GM18520 (cell line): ENCODE results near the gene TYROBP.
A peak's percentile ranks its signal among the peaks of the same experiment; 100 is the strongest.
"Not testable (repeated sequence)": the region's sequence is repeated elsewhere in the genome, so short reads cannot be mapped to it uniquely, and the experiment has no call there.

Experiments used
- ATAC-seq: cut with Tn5 transposase; IDR thresholded peaks from one replicate; pipeline ENCODE4 v1.9.1; 2021; ENCODE audit not compliant: unreplicated experiment

The TYROBP gene

GRCh38 chr19:35874392-35874930 is 33.6 kb downstream of the TYROBP start:
- no peak for ATAC-seq

GRCh38 chr19:35872180-35872579 is 35.9 kb downstream of the TYROBP start:
- ATAC-seq: no peak

DNA sequence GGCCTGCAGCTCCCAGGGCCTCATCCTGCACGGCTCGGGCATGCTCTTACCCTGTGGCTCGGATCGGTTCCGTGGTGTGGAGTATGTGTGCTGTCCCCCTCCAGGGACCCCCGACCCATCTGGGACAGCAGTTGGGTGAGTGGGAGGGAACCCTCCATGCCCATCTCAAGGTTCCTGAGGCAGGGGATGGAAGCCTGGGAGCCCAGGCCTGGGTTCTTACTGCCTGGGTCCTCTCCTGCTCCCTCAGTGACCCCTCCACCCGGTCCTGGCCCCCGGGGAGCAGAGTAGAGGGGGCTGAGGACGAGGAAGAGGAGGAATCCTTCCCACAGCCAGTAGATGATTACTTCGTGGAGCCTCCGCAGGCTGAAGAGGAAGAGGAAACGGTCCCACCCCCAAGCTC is 36.5 kb downstream of the TYROBP start:
- ATAC-seq: no peak

GRCh38 chr19:35870798-35871197 is 37.3 kb downstream of the TYROBP start:
- no peak for ATAC-seq

DNA sequence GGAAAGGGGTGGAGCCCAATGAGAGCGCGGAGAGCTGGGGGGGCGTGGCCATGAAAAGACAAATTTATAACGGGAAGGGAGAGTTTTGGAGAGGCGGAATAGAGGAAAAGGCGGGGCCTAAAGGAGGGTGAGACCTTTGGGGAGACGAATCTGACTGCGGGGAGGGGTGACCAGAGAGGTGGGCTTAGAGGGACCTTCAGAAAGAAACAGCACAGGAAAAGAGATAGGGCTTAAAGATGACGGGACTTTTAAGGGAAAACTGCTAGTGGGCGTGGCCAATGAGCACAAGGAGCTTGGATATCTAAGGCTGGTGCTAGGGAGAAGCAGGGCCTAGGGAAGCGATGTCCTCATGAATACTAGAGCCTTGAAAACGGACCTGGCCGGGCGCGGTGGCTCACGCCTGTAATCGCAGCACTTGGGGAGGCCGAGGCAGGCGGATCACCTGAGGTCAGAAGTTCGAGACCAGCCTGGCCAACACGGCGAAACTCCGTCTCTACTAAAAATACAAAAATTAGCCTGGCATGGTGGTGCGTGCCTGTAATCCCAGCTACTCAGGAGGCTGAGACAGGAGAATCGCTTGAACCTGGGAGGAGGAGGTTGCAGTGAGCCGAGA is 37.9 kb downstream of the TYROBP start:
- not testable (repeated sequence) for ATAC-seq

DNA sequence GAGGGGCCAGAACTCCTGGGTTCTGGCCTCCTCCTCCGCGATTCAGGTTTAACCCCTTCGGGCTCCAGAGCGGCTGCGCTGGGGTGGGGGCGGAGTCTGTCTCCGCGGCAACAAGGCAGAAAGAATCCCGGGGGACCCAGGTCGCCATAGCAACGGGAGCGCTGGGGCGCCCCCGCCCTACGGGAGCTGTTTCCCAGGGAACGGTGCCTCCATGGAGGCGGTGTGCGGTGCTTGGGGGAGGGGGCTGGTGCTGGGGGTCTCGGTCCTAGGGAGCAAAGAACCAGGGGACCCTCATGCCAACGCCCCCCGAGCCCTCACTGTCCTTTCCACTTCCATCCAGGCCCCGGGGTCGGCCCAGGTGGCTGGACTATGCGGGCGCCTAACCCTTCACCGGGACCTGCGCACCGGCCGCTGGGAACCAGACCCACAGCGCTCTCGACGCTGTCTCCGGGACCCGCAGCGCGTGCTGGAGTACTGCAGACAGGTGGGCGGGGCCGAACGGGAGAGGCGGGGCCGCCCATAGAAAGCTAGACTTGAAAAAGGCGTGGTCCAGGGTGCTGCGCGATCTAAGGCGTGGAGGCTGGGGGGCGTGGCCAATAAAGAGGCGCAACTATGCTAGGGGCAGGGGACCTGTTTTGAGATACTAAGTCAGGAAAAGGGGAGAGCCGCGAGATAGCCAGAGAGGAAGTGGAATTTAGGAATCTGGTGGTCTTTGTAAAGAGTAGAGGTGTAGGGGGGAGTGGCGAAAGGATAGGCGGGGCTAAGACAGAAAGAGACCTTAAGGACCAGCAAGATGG is 38.6 kb downstream of the TYROBP start:
- no peak for ATAC-seq

DNA sequence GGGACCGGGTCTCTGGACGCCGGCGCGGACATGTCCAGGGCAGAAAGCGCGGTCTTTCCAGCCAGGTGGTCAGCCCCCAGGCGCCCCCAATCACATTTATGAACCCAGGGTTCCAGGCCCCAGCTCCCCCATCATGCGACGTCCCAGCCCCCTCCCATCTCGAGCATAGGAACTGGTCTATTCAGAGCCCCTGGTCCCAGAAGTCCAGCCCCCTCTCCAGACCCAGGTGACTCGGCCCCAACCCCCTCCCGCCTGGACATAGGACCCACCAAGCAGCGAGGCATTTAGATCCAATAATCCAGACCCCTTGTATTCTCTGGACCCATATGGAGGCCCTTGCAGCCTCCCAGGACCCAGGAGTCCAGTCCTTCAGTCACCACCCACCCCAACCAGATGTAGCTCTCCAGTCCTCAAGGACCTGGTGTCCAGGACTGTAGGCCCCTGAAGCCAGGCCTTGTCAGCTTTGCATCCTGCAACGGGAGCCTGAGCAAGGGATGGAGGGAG is 39.2 kb downstream of the TYROBP start:
- ATAC-seq: no peak

- ATAC-seq: peak; percentile 43
Measured at GRCh38 chr19:35868172-35868822, 39.8 kb downstream of the TYROBP start, which contains the start of gene APLP1. Gene APLP1 (plus strand): TSS chr19:35868574. CDS start chr19:35868637, 63 bp downstream.

DNA sequence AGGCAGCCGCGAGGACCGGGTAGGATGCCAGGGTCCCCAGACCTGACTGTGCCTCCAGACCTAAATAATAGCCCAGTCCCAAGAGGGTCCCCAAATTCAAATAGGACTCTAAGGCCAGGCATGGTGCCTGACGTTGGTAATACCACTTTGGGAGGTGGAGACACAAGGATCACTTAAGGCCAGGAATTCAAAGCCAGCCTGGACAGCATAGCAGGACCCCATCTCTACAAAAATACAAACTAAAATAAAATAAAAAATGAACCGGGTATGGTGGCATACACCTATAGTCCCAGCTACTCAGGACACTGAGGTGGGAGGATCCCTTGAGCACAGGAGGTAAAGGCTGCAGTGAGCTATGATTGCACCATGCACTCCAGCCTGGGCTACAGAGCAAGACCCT is 45.1 kb downstream of the TYROBP start:
- no peak for ATAC-seq

DNA sequence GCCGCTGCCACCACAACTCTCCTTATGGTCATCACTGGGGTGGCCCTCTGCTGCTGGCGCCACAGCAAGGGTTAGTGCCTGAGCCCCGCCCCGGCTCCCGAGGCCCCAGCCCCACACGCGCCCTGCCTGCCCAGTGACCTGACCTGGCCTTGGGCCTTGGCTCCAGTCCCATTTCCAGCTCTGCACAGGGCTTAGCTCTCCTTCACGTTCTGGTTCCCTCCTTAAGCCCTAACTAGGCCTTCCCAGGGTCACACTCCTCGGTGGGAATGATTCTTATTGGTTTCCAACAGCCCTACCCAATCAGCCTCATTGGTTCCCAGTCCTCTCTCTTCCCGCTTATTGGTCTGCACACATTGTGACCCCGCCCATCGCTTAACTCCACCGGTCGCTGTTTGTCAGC is 45.6 kb downstream of the TYROBP start:
- ATAC-seq: no peak

DNA sequence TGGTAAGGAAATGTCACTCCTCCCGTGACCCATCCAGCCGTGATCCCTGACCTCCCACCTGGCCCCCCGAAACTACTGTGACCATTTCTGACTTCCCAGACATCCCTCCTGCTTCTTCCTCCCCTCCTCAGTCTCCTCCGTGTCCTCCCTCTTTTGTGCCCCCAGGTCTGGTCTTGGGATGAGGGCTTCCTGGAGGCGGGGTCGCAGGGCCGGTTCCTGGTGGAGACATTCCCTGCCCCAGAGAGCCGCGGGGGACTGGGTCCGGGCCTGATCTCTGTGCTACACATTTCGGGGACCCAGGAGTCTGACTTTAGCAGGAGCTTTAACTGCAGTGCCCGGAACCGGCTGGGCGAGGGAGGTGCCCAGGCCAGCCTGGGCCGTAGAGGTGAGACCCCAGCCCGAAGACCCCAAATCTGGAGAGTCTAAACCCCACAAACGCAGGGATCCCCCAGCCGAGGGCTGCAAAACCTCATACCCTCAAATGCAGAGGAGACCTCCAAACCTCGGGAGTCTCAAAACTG is 46.4 kb downstream of the TYROBP start:
- no peak for ATAC-seq

GRCh38 chr19:35860818-35861639 is 47.1 kb downstream of the TYROBP start:
- no peak for ATAC-seq

DNA sequence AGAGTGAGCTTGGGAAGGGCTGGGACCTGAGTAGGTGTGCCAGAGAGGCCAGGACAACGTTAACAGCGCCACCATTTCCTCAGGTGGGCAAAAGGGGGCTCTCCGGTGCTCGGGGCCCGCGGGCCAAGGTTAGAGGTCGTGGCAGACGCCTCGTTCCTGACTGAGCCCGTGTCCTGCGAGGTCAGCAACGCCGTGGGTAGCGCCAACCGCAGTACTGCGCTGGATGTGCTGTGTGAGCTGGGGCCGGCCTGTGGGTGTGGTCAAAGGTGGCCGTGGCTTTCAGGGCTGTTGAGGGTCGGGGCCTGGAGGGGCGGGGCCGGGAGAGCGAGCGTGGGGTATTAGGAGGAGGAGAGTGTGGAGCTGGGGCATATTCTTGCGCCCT is 47.7 kb downstream of the TYROBP start:
- no peak for ATAC-seq

DNA sequence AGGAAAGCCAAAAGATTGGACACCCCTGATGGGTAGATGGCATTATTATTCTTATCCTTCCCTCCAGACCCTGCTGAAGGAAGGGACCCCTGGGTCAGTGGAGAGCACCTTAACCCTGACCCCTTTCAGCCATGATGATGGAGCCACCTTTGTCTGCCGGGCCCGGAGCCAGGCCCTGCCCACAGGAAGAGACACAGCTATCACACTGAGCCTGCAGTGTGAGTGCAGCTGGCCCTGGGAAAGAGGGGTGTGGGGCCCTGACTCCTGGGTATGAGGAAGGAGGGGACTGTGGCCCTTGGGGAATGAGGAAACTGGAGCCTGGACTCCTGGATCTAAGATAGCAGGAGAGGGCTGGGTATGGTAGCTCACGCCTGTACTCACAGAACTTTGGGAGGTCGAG is 48.7 kb downstream of the TYROBP start:
- ATAC-seq: no peak

DNA sequence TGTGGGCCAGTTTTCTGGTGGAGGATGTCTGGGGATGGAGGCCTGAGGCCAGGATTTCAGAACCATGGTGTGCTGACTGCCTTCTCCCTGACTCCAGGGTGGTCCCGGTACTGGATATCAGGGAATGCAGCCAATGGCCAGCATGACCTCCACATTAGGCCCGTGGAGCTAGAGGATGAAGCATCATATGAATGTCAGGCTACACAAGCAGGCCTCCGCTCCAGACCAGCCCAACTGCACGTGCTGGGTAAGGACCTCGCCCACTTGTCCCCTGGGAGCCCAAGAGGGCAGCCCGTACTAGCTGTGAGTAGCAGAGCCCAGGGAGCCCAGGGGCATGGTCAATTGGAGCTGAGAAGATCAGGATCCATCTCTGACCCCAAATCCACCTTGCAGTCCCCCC is 49.8 kb downstream of the TYROBP start:
- no peak for ATAC-seq

GRCh38 chr19:35856546-35857149 is 51.4 kb downstream of the TYROBP start, which contains the start of gene KIRREL2:
Gene KIRREL2 (plus strand): TSS chr19:35856911. CDS start chr19:35857120, 209 bp downstream.
- no peak for ATAC-seq
